ENCODE measurements around the gene POU2F3. TPM values are rescaled to one million over a fixed set of nuclear protein-coding genes. Genes with fewer than 3 reads are reported as not detected.

POU2F3 gene
- total and polyA plus RNA-seq, 7 experiments from 2014 or later: 0.24 TPM; not detected in 6

DNA sequence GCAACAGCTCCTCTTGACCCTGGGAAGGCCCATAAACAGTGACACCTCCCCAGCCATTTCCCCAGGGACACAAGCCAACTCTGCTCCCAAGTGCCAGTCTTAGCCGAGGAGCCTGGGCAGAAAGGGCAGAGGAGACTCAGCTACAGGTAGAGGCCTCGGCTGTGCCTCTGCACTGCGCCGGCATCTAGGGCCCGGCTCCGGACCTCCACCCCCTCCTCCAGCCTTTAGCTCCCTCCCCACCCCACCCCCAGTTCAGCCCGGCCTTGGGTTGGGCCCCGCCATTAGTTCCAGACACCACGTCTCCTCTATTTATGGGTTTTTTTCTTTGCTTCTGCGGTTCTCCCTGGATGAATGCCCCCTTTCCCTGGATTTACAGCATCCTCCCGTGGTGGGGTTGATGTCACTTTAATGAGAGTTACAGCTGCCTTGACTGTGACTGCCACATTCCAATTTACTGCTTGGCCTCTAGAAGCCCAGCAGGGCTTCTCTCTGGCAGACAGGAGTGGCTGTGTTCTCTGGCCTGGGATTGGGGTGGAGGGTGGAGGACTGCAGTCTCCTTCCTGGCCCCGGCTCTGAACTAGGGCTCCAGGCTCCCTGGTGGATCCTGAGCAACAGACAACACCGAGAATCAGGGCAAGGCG is 42.6 kb upstream of the POU2F3 start:
- CTCF ChIA-PET: no interaction called here

DNA sequence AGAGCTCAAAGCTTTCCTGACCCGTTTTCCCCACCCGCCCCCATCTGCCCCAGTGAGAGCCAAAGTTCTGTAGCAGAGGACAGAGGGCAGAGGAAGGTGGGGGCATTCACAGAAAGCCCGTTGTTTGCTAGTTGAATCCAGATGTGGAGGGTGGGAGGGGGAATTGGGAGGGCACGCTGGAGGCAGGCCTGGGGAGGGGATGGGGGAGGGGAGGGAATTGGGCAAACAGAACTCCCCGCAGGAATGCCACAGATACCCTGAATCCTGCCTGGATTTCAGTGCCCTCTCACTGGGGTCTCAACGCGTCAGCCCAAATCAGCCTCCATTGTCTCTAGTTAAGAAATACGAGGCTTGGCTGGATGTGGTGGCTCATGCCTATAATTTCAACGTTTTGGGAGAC is 42.0 kb upstream of the POU2F3 start:
- Histone ChIP-seq H3K9me3 (ENCODE audit: control insufficient read depth in 2 of 3, low read length in 3 of 3) (no peaks in the 10 kb centered on the region), H3K27me3 (ENCODE audit: control insufficient read depth in 2 of 2, insufficient read depth in 2 of 2, low read length in 2 of 2) (no peaks in the 10 kb centered on the region), H3K4me3 (ENCODE audit: low read length) (no peak overlapping the region), H3K4me1 (ENCODE audit: control insufficient read depth in 2 of 2, insufficient read depth in 2 of 2, low read length in 2 of 2) (no peaks in the 10 kb centered on the region), H3K36me3 (ENCODE audit: control insufficient read depth in 2 of 3, insufficient read depth in 3 of 3, low read length in 3 of 3) (no peaks in the 10 kb centered on the region), H3K27ac (ENCODE audit: low read depth, low read length) (no peak overlapping the region)
- no peak for ATAC-seq
- ChIA-PET POLR2A (no interaction called here), CTCF (no interaction called here)
- DNase-seq: no peak
- H3K27me3 Mint-ChIP-seq: peaks cover 6 to 22% (median 9%) of the 10 kb centered on the region in 5 donors
- intact Hi-C loops (cut with micrococcal nuclease): no loop called here
- H3K9me3 Mint-ChIP-seq: no peaks in the 10 kb centered on the region
- H3K27ac Mint-ChIP-seq: no peak overlapping the region
- peaks cover 0 to 2% (median 0%) of the 10 kb centered on the region in 7 donors for H3K4me1 Mint-ChIP-seq
- no peaks in the 10 kb centered on the region for H3K36me3 Mint-ChIP-seq
- H3K4me3 Mint-ChIP-seq: no peak overlapping the region

More for the DNA sequence above, 42.6 kb upstream of the POU2F3 start:
- no peaks in the 10 kb centered on the region for H3K27me3 ChIP-seq (ENCODE audit: control insufficient read depth in 2 of 2, insufficient read depth in 2 of 2, low read length in 2 of 2)
- no peaks in the 10 kb centered on the region for H3K36me3 Mint-ChIP-seq
- POLR2A ChIA-PET: no interaction called here
- DNase-seq: no peak
- ATAC-seq: no peak
- no peak overlapping the region for H3K4me3 ChIP-seq (ENCODE audit: low read length)
- H3K27ac Mint-ChIP-seq: no peak overlapping the region
- no peaks in the 10 kb centered on the region for H3K36me3 ChIP-seq (ENCODE audit: control insufficient read depth in 2 of 3, insufficient read depth in 3 of 3, low read length in 3 of 3)
- no peaks in the 10 kb centered on the region for H3K9me3 Mint-ChIP-seq
- no peak overlapping the region for H3K27ac ChIP-seq (ENCODE audit: low read depth, low read length)
- no peaks in the 10 kb centered on the region for H3K9me3 ChIP-seq (ENCODE audit: control insufficient read depth in 2 of 3, low read length in 3 of 3)
- peaks cover 6 to 21% (median 7%) of the 10 kb centered on the region in 5 donors for H3K27me3 Mint-ChIP-seq
- H3K4me3 Mint-ChIP-seq: no peak overlapping the region
- intact Hi-C loops (cut with micrococcal nuclease): no loop called here
- H3K4me1 Mint-ChIP-seq: peaks cover 0 to 2% (median 0%) of the 10 kb centered on the region in 7 donors
- H3K4me1 ChIP-seq (ENCODE audit: control insufficient read depth in 2 of 2, insufficient read depth in 2 of 2, low read length in 2 of 2): no peaks in the 10 kb centered on the region

GRCh38 chr11:120198403-120198786 is 41.5 kb upstream of the POU2F3 start:
- ChIA-PET POLR2A (no interaction called here), CTCF (no interaction called here)
- DNase-seq (no peak), ATAC-seq (no peak)
- Histone ChIP-seq H3K36me3 (ENCODE audit: control insufficient read depth in 2 of 3, insufficient read depth in 3 of 3, low read length in 3 of 3) (no peaks in the 10 kb centered on the region), H3K27me3 (ENCODE audit: control insufficient read depth in 2 of 2, insufficient read depth in 2 of 2, low read length in 2 of 2) (no peaks in the 10 kb centered on the region), H3K27ac (ENCODE audit: low read depth, low read length) (no peak overlapping the region), H3K4me1 (ENCODE audit: control insufficient read depth in 2 of 2, insufficient read depth in 2 of 2, low read length in 2 of 2) (no peaks in the 10 kb centered on the region), H3K4me3 (ENCODE audit: low read length) (no peak overlapping the region), H3K9me3 (ENCODE audit: control insufficient read depth in 2 of 3, low read length in 3 of 3) (no peaks in the 10 kb centered on the region)
- H3K27me3 Mint-ChIP-seq: peaks cover 6 to 22% (median 11%) of the 10 kb centered on the region in 5 donors
- H3K9me3 Mint-ChIP-seq: no peaks in the 10 kb centered on the region
- H3K4me1 Mint-ChIP-seq: peaks cover 0 to 2% (median 0%) of the 10 kb centered on the region in 7 donors
- H3K36me3 Mint-ChIP-seq: no peaks in the 10 kb centered on the region
- no peak overlapping the region for H3K4me3 Mint-ChIP-seq
- H3K27ac Mint-ChIP-seq: no peak overlapping the region
- intact Hi-C loops (cut with micrococcal nuclease): no loop called here

- Mint-ChIP-seq H3K9me3 (no peaks in the 10 kb centered on the region), H3K36me3 (no peaks in the 10 kb centered on the region), H3K27ac (no peak overlapping the region), H3K4me3 (no peak overlapping the region), H3K4me1 (peaks cover 0 to 2% (median 0%) of the 10 kb centered on the region in 7 donors), H3K27me3 (peaks cover 6 to 22% (median 11%) of the 10 kb centered on the region in 5 donors)
- no peak for ATAC-seq
- ChIA-PET CTCF (no interaction called here), POLR2A (no interaction called here)
- DNase-seq: no peak
- Histone ChIP-seq H3K36me3 (ENCODE audit: control insufficient read depth in 2 of 3, insufficient read depth in 3 of 3, low read length in 3 of 3) (no peaks in the 10 kb centered on the region), H3K9me3 (ENCODE audit: control insufficient read depth in 2 of 3, low read length in 3 of 3) (no peaks in the 10 kb centered on the region), H3K27me3 (ENCODE audit: control insufficient read depth in 2 of 2, insufficient read depth in 2 of 2, low read length in 2 of 2) (no peaks in the 10 kb centered on the region), H3K27ac (ENCODE audit: low read depth, low read length) (no peak overlapping the region), H3K4me1 (ENCODE audit: control insufficient read depth in 2 of 2, insufficient read depth in 2 of 2, low read length in 2 of 2) (no peaks in the 10 kb centered on the region), H3K4me3 (ENCODE audit: low read length) (no peak overlapping the region)
- intact Hi-C loops (cut with micrococcal nuclease): no loop called here
Measured at GRCh38 chr11:120198787-120199469, 41.0 kb upstream of the POU2F3 start.

- H3K36me3 ChIP-seq (ENCODE audit: control insufficient read depth in 2 of 3, insufficient read depth in 3 of 3, low read length in 3 of 3): no peaks in the 10 kb centered on the region
- no peak overlapping the region for H3K27ac Mint-ChIP-seq
- ChIA-PET CTCF (no interaction called here), POLR2A (no interaction called here)
- H3K4me1 ChIP-seq (ENCODE audit: control insufficient read depth in 2 of 2, insufficient read depth in 2 of 2, low read length in 2 of 2): no peaks in the 10 kb centered on the region
- H3K27ac ChIP-seq (ENCODE audit: low read depth, low read length): no peak overlapping the region
- no peaks in the 10 kb centered on the region for H3K9me3 ChIP-seq (ENCODE audit: control insufficient read depth in 2 of 3, low read length in 3 of 3)
- H3K27me3 Mint-ChIP-seq: peaks cover 6 to 25% (median 11%) of the 10 kb centered on the region in 5 donors
- H3K4me3 Mint-ChIP-seq: no peak overlapping the region
- no peaks in the 10 kb centered on the region for H3K27me3 ChIP-seq (ENCODE audit: control insufficient read depth in 2 of 2, insufficient read depth in 2 of 2, low read length in 2 of 2)
- H3K9me3 Mint-ChIP-seq: no peaks in the 10 kb centered on the region
- intact Hi-C loops (cut with micrococcal nuclease): no loop called here
- no peak for DNase-seq
- no peak overlapping the region for H3K4me3 ChIP-seq (ENCODE audit: low read length)
- no peak for ATAC-seq
- H3K4me1 Mint-ChIP-seq: peaks cover 0 to 2% (median 0%) of the 10 kb centered on the region in 7 donors
- H3K36me3 Mint-ChIP-seq: no peaks in the 10 kb centered on the region
Measured at GRCh38 chr11:120199613-120200012, 40.3 kb upstream of the POU2F3 start.

GRCh38 chr11:120200677-120201076 is 39.3 kb upstream of the POU2F3 start:
- no peaks in the 10 kb centered on the region for H3K27me3 ChIP-seq (ENCODE audit: control insufficient read depth in 2 of 2, insufficient read depth in 2 of 2, low read length in 2 of 2)
- no peak overlapping the region for H3K27ac ChIP-seq (ENCODE audit: low read depth, low read length)
- ChIA-PET CTCF (no interaction called here), POLR2A (no interaction called here)
- DNase-seq: no peak
- Mint-ChIP-seq H3K36me3 (no peaks in the 10 kb centered on the region), H3K4me1 (peaks cover 0 to 1% (median 0%) of the 10 kb centered on the region in 7 donors), H3K27me3 (peaks cover 5 to 27% (median 12%) of the 10 kb centered on the region in 5 donors), H3K27ac (no peak overlapping the region), H3K9me3 (no peaks in the 10 kb centered on the region), H3K4me3 (no peak overlapping the region)
- no peaks in the 10 kb centered on the region for H3K36me3 ChIP-seq (ENCODE audit: control insufficient read depth in 2 of 3, insufficient read depth in 3 of 3, low read length in 3 of 3)
- no peak for ATAC-seq
- intact Hi-C loops (cut with micrococcal nuclease): no loop called here
- H3K9me3 ChIP-seq (ENCODE audit: control insufficient read depth in 2 of 3, low read length in 3 of 3): no peaks in the 10 kb centered on the region
- no peaks in the 10 kb centered on the region for H3K4me1 ChIP-seq (ENCODE audit: control insufficient read depth in 2 of 2, insufficient read depth in 2 of 2, low read length in 2 of 2)
- no peak overlapping the region for H3K4me3 ChIP-seq (ENCODE audit: low read length)

GRCh38 chr11:120201653-120202052 is 38.3 kb upstream of the POU2F3 start:
- Mint-ChIP-seq H3K27me3 (peaks cover 0 to 24% (median 14%) of the 10 kb centered on the region in 5 donors), H3K27ac (no peak overlapping the region), H3K36me3 (no peaks in the 10 kb centered on the region), H3K4me1 (no peaks in the 10 kb centered on the region), H3K4me3 (no peak overlapping the region), H3K9me3 (no peaks in the 10 kb centered on the region)
- no peak overlapping the region for H3K27ac ChIP-seq (ENCODE audit: low read depth, low read length)
- no peaks in the 10 kb centered on the region for H3K36me3 ChIP-seq (ENCODE audit: control insufficient read depth in 2 of 3, insufficient read depth in 3 of 3, low read length in 3 of 3)
- POLR2A ChIA-PET: no interaction called here
- no peak for ATAC-seq
- no peak overlapping the region for H3K4me3 ChIP-seq (ENCODE audit: low read length)
- H3K27me3 ChIP-seq (ENCODE audit: control insufficient read depth in 2 of 2, insufficient read depth in 2 of 2, low read length in 2 of 2): no peaks in the 10 kb centered on the region
- CTCF ChIA-PET: no interaction called here
- intact Hi-C loops (cut with micrococcal nuclease): no loop called here
- H3K9me3 ChIP-seq (ENCODE audit: control insufficient read depth in 2 of 3, low read length in 3 of 3): no peaks in the 10 kb centered on the region
- H3K4me1 ChIP-seq (ENCODE audit: control insufficient read depth in 2 of 2, insufficient read depth in 2 of 2, low read length in 2 of 2): no peaks in the 10 kb centered on the region
- DNase-seq: no peak
